WTC11 (cell line): ENCODE data around the gene TBL1X. TPM values are rescaled to one million over a fixed set of nuclear protein-coding genes. Genes with fewer than 3 reads are reported as not detected.

Experiments
- ATAC-seq: fragments of 200-7000 bp; cut with Tn5 transposase; 2 replicates; pipeline ENCODE4 v1.10.0; 2021; ENCODE audit warnings: mild to moderate bottlenecking, moderate library complexity
- CTCF ChIA-PET: fragments of 300-600 bp; sonication (Branson Sonifier 250); formaldehyde crosslinking; loops from one replicate; lab custom pipeline; 2021; ENCODE audit warnings: antibody characterized with exemption; lab: Charles Lee
- POLR2A ChIA-PET: fragments of 350-600 bp; sonication (Branson Sonifier 250); formaldehyde crosslinking; loops from one replicate; lab custom pipeline; 2021; ENCODE audit warnings: antibody characterized with exemption; lab: Charles Lee
- DNase-seq: peaks from one replicate; pipeline ENCODE4 v3.0.0; 2021; ENCODE audit warnings: low spot score
- H3K27ac Mint-ChIP-seq: 2 replicates; pipeline ENCODE4 v1.8.0; 2021; ENCODE audit warnings: mixed read lengths
- H3K27me3 Mint-ChIP-seq: 2 replicates; pipeline ENCODE4 v1.8.0; 2021; ENCODE audit warnings: low read depth, mild to moderate bottlenecking, moderate library complexity, mixed read lengths
- H3K36me3 Mint-ChIP-seq: 2 replicates; pipeline ENCODE4 v1.8.0; 2021; ENCODE audit warnings: mixed read lengths
- H3K4me1 Mint-ChIP-seq: 2 replicates; pipeline ENCODE4 v1.8.0; 2022; ENCODE audit warnings: mixed read lengths
- H3K4me3 Mint-ChIP-seq: 2 replicates; pipeline ENCODE4 v1.8.0; 2021; ENCODE audit warnings: mild to moderate bottlenecking, moderate library complexity, mixed read lengths
- H3K9me3 Mint-ChIP-seq: 2 replicates; pipeline ENCODE4 v1.8.0; 2021; ENCODE audit warnings: mixed read lengths
- FOXJ3 ChIP-seq: sonication (generic); formaldehyde crosslinking; IDR thresholded peaks from 2 replicates; pipeline ENCODE4 v1.9.0; 2021; ENCODE audit warnings: missing genetic modification reagents, mild to moderate bottlenecking, borderline replicate concordance
- FOXK1 ChIP-seq: sonication (generic); formaldehyde crosslinking; IDR thresholded peaks from 2 replicates; pipeline ENCODE4 v1.8.0; 2022; ENCODE audit warnings: mild to moderate bottlenecking, moderate library complexity, missing genetic modification reagents
- IRF2 ChIP-seq: sonication (generic); formaldehyde crosslinking; IDR thresholded peaks from 2 replicates; pipeline ENCODE4 v1.8.0; 2022; ENCODE audit warnings: low read depth, missing genetic modification reagents, borderline replicate concordance
- RORB ChIP-seq: fragments of 250-450 bp; sonication (Bioruptor Pico); IDR thresholded peaks from 2 replicates; pipeline ENCODE4 v1.9.0; 2021; ENCODE audit warnings: mild to moderate bottlenecking
- SMAD4 ChIP-seq: sonication (generic); formaldehyde crosslinking; IDR thresholded peaks from 2 replicates; pipeline ENCODE4 v1.8.0; 2022; ENCODE audit warnings: mild to moderate bottlenecking, missing genetic modification reagents
- total RNA-seq: library from RNA; stranded (reverse); gene quantifications from 3 replicates; pipeline ENCODE4 v1.2.3, GENCODE V29; 2021
- TF ChIP-seq, protein P1 (sequence below): sonication (generic); formaldehyde crosslinking; IDR thresholded peaks from 2 replicates; pipeline ENCODE4 v1.8.0; 2022; ENCODE audit warnings: mild to moderate bottlenecking, missing genetic modification reagents
- TF ChIP-seq, protein P2 (sequence below): sonication (generic); formaldehyde crosslinking; IDR thresholded peaks from 2 replicates; pipeline ENCODE4 v1.8.1; 2022; ENCODE audit warnings: mild to moderate bottlenecking, missing genetic modification reagents, moderate library complexity, borderline replicate concordance
- TF ChIP-seq, protein P3 (sequence below): fragments of 250-450 bp; sonication (Bioruptor Pico); IDR thresholded peaks from 2 replicates; pipeline ENCODE4 v1.9.0; 2021; ENCODE audit warnings: mild to moderate bottlenecking
- TF ChIP-seq, protein P4 (sequence below): sonication (generic); formaldehyde crosslinking; IDR thresholded peaks from 2 replicates; pipeline ENCODE4 v1.8.1; 2023; ENCODE audit warnings: mild to moderate bottlenecking, missing genetic modification reagents, moderate library complexity
- TF ChIP-seq, protein P5 (sequence below): sonication (generic); formaldehyde crosslinking; IDR thresholded peaks from 2 replicates; pipeline ENCODE4 v1.8.0; 2022; ENCODE audit warnings: mild to moderate bottlenecking, missing genetic modification reagents
- TF ChIP-seq, protein P6 (sequence below): sonication (generic); formaldehyde crosslinking; IDR thresholded peaks from 2 replicates; pipeline ENCODE4 v1.8.1; 2023; ENCODE audit warnings: mild to moderate bottlenecking, missing genetic modification reagents

TBL1X gene
- total RNA-seq, 1 experiment from 2014 or later = 27.7 TPM

DNA sequence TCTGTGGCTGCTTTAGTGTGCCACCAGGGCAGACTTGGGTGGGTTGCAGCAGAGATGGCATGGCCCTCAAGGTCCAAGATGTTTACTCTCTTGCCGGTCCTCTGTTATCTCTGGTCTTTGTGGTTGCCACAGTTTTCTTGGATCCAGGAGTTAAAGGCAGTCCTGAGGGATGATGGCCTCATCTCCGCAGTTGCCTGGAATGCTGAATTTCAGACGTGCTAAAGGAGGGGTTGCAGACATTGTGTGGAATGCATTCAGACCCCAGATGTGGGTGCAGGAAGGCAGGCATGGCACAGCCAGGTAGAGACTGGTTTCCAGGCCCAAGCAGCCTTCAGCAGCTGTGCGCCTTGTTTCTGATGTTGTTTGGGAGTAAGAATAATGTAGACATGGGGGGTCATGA lies 64.4 kb downstream of the TBL1X start (continued):
- TF ChIP-seq, protein P1, sequence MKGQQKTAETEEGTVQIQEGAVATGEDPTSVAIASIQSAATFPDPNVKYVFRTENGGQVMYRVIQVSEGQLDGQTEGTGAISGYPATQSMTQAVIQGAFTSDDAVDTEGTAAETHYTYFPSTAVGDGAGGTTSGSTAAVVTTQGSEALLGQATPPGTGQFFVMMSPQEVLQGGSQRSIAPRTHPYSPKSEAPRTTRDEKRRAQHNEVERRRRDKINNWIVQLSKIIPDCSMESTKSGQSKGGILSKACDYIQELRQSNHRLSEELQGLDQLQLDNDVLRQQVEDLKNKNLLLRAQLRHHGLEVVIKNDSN (CRISPR knock-in tag) = no peak
- TF ChIP-seq IRF2 (CRISPR knock-in tag) (no peak), RORB (CRISPR knock-in tag) (no peak), FOXK1 (CRISPR knock-in tag) (no peak), FOXJ3 (CRISPR knock-in tag) (no peak), SMAD4 (CRISPR knock-in tag) (no peak)
- TF ChIP-seq, protein P2, sequence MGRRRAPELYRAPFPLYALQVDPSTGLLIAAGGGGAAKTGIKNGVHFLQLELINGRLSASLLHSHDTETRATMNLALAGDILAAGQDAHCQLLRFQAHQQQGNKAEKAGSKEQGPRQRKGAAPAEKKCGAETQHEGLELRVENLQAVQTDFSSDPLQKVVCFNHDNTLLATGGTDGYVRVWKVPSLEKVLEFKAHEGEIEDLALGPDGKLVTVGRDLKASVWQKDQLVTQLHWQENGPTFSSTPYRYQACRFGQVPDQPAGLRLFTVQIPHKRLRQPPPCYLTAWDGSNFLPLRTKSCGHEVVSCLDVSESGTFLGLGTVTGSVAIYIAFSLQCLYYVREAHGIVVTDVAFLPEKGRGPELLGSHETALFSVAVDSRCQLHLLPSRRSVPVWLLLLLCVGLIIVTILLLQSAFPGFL (CRISPR knock-in tag) = no peak
- TF ChIP-seq, protein P3, sequence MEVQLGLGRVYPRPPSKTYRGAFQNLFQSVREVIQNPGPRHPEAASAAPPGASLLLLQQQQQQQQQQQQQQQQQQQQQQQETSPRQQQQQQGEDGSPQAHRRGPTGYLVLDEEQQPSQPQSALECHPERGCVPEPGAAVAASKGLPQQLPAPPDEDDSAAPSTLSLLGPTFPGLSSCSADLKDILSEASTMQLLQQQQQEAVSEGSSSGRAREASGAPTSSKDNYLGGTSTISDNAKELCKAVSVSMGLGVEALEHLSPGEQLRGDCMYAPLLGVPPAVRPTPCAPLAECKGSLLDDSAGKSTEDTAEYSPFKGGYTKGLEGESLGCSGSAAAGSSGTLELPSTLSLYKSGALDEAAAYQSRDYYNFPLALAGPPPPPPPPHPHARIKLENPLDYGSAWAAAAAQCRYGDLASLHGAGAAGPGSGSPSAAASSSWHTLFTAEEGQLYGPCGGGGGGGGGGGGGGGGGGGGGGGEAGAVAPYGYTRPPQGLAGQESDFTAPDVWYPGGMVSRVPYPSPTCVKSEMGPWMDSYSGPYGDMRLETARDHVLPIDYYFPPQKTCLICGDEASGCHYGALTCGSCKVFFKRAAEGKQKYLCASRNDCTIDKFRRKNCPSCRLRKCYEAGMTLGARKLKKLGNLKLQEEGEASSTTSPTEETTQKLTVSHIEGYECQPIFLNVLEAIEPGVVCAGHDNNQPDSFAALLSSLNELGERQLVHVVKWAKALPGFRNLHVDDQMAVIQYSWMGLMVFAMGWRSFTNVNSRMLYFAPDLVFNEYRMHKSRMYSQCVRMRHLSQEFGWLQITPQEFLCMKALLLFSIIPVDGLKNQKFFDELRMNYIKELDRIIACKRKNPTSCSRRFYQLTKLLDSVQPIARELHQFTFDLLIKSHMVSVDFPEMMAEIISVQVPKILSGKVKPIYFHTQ (CRISPR knock-in tag) = no peak
- TF ChIP-seq, all 79 proteins: peak for 0

DNA sequence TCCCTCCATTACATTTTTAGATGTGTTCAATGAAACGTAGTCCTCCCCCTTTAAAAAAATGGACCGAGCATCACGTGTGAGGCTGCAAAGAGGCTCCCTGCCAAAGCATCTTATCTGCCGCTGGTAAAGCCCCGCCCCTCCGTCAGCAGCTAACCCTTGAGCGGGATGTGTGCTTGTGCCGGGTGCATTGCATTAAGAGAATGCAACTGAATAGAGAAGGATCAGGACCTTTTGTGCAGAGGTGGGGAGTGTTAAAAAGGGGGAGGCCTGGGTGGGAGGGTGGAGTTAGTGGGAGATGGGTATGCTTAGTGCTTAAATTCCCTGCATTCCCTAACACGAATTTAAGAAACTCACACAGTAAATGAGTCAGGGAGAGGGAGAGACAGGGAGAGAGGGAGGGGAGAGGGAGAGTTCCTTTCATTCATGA lies 66.0 kb downstream of the TBL1X start:
- Mint-ChIP-seq H3K27ac (peak overlapping the region; percentile 95), H3K4me3 (peak overlapping the region; percentile 55), H3K4me1 (peaks cover 81% of the 10 kb centered on the region), H3K27me3 (no peaks in the 10 kb centered on the region), H3K36me3 (no peaks in the 10 kb centered on the region), H3K9me3 (no peaks in the 10 kb centered on the region)
- TF ChIP-seq, protein P1 (CRISPR knock-in tag) = peak; percentile 5; the same call in 1 of the 2 replicates
- TF ChIP-seq RORB (CRISPR knock-in tag) = no peak
- TF ChIP-seq, protein P4, sequence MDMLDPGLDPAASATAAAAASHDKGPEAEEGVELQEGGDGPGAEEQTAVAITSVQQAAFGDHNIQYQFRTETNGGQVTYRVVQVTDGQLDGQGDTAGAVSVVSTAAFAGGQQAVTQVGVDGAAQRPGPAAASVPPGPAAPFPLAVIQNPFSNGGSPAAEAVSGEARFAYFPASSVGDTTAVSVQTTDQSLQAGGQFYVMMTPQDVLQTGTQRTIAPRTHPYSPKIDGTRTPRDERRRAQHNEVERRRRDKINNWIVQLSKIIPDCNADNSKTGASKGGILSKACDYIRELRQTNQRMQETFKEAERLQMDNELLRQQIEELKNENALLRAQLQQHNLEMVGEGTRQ (CRISPR knock-in tag) = peak; percentile 71
- TF ChIP-seq, protein P5, sequence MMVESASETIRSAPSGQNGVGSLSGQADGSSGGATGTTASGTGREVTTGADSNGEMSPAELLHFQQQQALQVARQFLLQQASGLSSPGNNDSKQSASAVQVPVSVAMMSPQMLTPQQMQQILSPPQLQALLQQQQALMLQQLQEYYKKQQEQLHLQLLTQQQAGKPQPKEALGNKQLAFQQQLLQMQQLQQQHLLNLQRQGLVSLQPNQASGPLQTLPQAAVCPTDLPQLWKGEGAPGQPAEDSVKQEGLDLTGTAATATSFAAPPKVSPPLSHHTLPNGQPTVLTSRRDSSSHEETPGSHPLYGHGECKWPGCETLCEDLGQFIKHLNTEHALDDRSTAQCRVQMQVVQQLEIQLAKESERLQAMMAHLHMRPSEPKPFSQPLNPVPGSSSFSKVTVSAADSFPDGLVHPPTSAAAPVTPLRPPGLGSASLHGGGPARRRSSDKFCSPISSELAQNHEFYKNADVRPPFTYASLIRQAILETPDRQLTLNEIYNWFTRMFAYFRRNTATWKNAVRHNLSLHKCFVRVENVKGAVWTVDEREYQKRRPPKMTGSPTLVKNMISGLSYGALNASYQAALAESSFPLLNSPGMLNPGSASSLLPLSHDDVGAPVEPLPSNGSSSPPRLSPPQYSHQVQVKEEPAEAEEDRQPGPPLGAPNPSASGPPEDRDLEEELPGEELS = no peak
- POLR2A ChIA-PET = no interaction called here
- CTCF ChIA-PET = interaction anchor here (1.2 kb wide), 1 partner anchor 68 kb away, joined by 3 read pairs; no protein-coding TSS in a partner anchor
- peak; percentile 90 for ATAC-seq
- peak; percentile 69 for DNase-seq

DNA sequence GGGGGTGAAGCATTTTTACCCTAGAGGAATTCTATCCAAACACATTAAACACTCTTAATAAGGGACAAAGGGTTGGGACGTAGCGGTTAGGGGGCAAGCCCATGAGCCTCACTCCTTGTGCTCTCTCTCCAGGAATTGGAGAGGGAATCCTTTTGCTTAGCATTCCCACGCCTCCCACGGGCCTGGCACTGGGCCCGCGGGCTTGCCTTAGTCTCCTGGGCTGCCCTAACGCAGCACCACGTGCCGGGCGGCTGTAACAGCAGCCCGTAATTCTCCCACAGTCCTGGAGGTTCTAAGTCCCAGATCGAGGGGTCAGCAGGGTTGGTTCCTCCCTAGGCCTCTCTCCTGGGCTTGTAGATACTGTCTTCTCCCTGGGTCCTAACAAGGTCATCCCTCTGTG lies 67.5 kb downstream of the TBL1X start:
- Mint-ChIP-seq H3K36me3 (0 out of 2 replicates have a peak, but pooled peaks cover 2% of the 10 kb centered on the region), H3K27me3 (no peaks in the 10 kb centered on the region), H3K4me1 (peaks cover 68% of the 10 kb centered on the region), H3K27ac (no peak overlapping the region), H3K4me3 (no peak overlapping the region), H3K9me3 (no peaks in the 10 kb centered on the region)
- TF ChIP-seq, protein P6, sequence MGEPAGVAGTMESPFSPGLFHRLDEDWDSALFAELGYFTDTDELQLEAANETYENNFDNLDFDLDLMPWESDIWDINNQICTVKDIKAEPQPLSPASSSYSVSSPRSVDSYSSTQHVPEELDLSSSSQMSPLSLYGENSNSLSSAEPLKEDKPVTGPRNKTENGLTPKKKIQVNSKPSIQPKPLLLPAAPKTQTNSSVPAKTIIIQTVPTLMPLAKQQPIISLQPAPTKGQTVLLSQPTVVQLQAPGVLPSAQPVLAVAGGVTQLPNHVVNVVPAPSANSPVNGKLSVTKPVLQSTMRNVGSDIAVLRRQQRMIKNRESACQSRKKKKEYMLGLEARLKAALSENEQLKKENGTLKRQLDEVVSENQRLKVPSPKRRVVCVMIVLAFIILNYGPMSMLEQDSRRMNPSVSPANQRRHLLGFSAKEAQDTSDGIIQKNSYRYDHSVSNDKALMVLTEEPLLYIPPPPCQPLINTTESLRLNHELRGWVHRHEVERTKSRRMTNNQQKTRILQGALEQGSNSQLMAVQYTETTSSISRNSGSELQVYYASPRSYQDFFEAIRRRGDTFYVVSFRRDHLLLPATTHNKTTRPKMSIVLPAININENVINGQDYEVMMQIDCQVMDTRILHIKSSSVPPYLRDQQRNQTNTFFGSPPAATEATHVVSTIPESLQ (CRISPR knock-in tag) = no peak
- TF ChIP-seq IRF2 (CRISPR knock-in tag) = no peak
- ChIA-PET POLR2A (no interaction called here), CTCF (no interaction called here)
- ATAC-seq (no peak), DNase-seq (no peak)
